ENCODE measurements around the gene PEPD.

PEPD gene

GRCh38 chr19:33348301-33349010 lies 173.1 kb downstream of the PEPD start:
- TF ChIP-seq CTCF (IDR thresholded peaks at IDR 0.05): no peak
- TF ChIP-seq ZFX (IDR thresholded peaks at IDR 0.05; ENCODE audit: borderline replicate concordance): no peak
- H3K27ac ChIP-seq: no peak overlapping the region

- no peak overlapping the region for H3K27ac ChIP-seq
- no peak for TF ChIP-seq ZFX (IDR thresholded peaks at IDR 0.05; ENCODE audit: borderline replicate concordance)
- TF ChIP-seq CTCF (IDR thresholded peaks at IDR 0.05): no peak
Measured at GRCh38 chr19:33347300-33347699, 174.3 kb downstream of the PEPD start.

- H3K27ac ChIP-seq: no peak overlapping the region
- no peak for TF ChIP-seq CTCF (IDR thresholded peaks at IDR 0.05)
- no peak for TF ChIP-seq ZFX (IDR thresholded peaks at IDR 0.05; ENCODE audit: borderline replicate concordance)
Measured at GRCh38 chr19:33346665-33347064, 174.9 kb downstream of the PEPD start.

GRCh38 chr19:33345163-33345562 lies 176.4 kb downstream of the PEPD start:
- no peak for TF ChIP-seq CTCF (IDR thresholded peaks at IDR 0.05)
- no peak overlapping the region for H3K27ac ChIP-seq

- no peak for TF ChIP-seq ZFX (IDR thresholded peaks at IDR 0.05; ENCODE audit: borderline replicate concordance)
- TF ChIP-seq CTCF (IDR thresholded peaks at IDR 0.05): no peak
- no peak overlapping the region for H3K27ac ChIP-seq
Measured at GRCh38 chr19:33344573-33344925, 177.0 kb downstream of the PEPD start.

GRCh38 chr19:33343859-33344572 lies 177.6 kb downstream of the PEPD start:
- no peak overlapping the region for H3K27ac ChIP-seq
- TF ChIP-seq ZFX (IDR thresholded peaks at IDR 0.05; ENCODE audit: borderline replicate concordance) (no peak), CTCF (IDR thresholded peaks at IDR 0.05) (no peak)

- no peak for TF ChIP-seq CTCF (IDR thresholded peaks at IDR 0.05)
- TF ChIP-seq ZFX (IDR thresholded peaks at IDR 0.05; ENCODE audit: borderline replicate concordance): no peak
- no peak overlapping the region for H3K27ac ChIP-seq
Measured at GRCh38 chr19:33343301-33343700, 178.3 kb downstream of the PEPD start.
